ENCODE measurements around the gene NCAM2.
"Not testable (repeated sequence)": the region's sequence is repeated elsewhere in the genome, so short reads cannot be mapped to it uniquely, and the experiment has no call there.

NCAM2 gene

GRCh38 chr21:21079646-21080045, 81.4 kb downstream of the NCAM2 start:
- intact Hi-C loops (cut with DNase I), result no loop called here
- no peak for DNase-seq

DNA sequence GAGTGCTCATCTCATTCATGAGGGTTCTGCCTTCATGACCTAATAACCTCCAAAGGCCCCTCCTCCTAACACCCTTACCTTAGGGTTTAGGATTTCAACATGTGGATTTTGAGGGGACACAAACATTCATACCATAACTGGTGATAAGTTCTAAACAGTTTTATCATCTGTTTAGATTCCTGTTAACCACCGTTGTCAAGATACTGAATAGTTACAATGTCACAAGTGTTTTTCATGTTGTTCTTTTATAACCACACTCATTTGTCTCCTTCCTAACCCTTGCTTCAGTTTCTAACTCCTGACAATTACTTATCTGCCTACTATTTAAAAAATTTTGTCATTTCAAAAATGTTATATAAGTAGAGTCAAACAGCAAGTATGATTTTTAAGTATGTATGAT, 86.0 kb downstream of the NCAM2 start:
- intact Hi-C loops (cut with DNase I), result no loop called here
- DNase-seq, result no peak

DNA sequence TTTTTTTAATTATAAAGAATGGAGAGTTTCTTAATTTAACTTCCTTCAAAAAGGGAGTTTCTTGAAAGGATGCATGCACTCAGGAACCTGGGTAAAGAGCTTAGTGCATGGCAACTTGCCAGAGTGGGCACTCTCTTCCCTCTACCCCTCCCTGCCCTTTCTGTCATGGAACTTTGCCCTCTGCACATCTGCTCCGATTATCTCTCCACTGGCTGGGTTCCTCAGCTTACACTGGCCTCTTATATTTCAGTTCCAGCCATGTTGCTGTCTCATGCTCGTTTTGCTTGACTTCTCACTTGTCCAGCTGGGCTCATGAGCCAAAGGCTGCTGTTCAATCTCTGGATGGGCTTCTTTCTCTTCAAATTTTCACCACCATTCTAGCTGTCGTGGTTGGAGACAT, 87.0 kb downstream of the NCAM2 start:
- peak in 38 of 42 donors; percentile 6 to 82 (median 46) for DNase-seq
- intact Hi-C loops (cut with DNase I), result no loop called here

GRCh38 chr21:21096956-21097355, 98.7 kb downstream of the NCAM2 start:
- intact Hi-C loops (cut with DNase I), result no loop called here
- DNase-seq, result peak in 2 of 42 donors; percentile 46 to 60

DNA sequence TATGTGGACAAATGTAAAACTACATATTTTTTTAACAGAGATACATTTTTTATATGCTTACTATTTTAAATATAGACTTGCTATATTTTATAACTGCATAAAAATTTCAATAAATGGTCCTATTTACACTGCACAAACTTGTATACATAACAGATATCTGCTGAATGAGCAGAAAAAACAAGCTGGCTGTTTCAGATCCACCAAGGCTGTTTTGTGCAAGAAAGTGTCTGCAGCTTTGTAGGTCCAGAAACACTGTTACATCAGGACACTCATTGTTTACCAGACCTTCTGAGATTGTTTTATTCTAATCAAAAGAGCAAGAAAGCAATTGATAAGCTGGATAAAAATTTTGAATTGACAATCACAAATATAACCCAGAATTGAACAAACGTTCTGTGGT, 99.3 kb downstream of the NCAM2 start:
- no peak for DNase-seq
- intact Hi-C loops (cut with DNase I), result no loop called here

GRCh38 chr21:21101911-21102310, 103.7 kb downstream of the NCAM2 start:
- intact Hi-C loops (cut with DNase I), result loop anchor here (2.0 kb wide), 1 partner anchor 103 kb away; the partner anchor contains the start of gene NCAM2

GRCh38 chr21:21102896-21103295, 104.7 kb downstream of the NCAM2 start:
- intact Hi-C loops (cut with DNase I), result loop anchor here (2.0 kb wide), 1 partner anchor 104 kb away; the partner anchor contains the start of gene NCAM2
- no peak for DNase-seq

More at GRCh38 chr21:21101911-21102310, 103.7 kb downstream of the NCAM2 start:
- peak in 29 of 42 donors; percentile 17 to 84 (median 58) for DNase-seq

DNA sequence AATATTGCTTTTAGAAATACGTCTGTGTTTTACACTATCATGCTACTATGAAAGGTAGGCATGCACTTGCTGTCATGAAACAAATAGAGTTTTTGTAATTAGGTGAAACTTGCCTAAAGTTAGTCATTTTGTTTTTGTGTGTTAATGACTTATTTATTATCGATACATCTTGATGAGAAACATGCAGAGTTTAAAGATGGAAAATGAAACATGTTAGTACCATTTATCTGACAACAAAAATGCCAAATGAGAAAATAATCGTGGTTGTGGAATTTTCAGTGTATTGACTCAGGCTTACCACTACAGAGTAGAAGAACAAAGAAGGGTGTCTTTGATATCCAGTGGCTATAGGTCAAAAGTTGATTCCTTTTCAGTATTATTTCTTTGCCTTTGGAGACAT, 105.5 kb downstream of the NCAM2 start:
- intact Hi-C loops (cut with DNase I), result loop anchor here (2.0 kb wide), 1 partner anchor 105 kb away; the partner anchor contains the start of gene NCAM2

DNA sequence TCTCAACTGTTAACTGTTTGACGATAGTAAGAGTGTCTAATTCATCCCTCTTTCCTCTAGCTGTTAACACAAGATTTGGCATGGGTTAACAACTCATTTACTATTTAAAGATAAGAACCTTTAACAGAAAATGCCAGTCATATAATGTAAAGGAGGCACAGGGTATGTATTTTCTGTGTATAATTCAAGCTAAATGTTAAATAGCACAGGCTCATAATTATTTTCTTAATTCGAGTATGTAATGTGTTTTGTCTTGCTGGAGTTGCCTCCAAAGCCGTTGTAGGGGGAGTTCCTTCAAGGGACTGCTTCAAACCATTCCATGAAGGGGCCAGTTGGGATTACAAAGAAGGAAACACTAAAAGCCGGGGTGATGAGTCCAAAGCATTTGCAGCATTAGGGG, 111.5 kb downstream of the NCAM2 start:
- intact Hi-C loops (cut with DNase I), result no loop called here
- DNase-seq, result no peak

More for the DNA sequence above, 105.5 kb downstream of the NCAM2 start:
- no peak for DNase-seq

- DNase-seq, result no peak
- intact Hi-C loops (cut with DNase I), result no loop called here
These were observed 113.2 kb downstream of the NCAM2 start for GRCh38 chr21:21111309-21111920.

DNA sequence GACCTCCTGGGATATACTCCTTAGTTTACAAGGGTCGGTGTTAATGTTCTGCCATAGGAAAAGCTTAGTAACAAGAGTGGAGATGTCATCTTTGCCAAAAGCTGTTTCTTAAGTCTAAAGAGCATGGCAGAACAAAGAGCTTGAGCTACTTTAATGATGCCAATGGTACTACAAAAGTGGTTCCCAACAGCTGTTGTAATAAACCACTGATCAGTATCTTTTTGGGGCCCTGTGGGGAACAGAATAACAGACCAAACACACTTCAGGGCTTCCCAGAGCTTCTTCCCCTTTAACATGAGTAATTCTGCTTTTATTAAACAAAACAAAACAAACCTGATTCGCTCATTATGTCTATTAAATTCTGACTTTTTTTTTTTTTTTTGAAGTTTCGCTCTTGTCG, 116.3 kb downstream of the NCAM2 start:
- DNase-seq, result no peak
- intact Hi-C loops (cut with DNase I), result no loop called here

DNA sequence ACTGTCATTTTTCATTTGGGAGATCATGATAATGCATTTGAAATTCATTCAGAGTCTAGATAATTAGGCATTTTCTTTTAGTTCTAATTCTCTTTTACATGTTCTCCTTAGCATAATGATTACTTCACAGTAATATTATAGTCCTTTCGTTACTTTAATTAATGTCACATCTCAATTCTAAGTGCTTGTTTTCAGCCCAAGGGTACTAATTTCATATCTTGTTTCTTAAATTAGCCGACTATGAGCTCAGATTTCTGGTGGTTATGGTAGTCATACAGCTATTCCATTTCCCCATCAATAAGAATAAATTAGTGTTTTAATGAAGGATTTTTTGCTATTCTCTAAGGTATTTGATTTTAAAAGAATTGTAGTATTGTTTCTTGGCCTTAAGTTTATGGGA, 120.9 kb downstream of the NCAM2 start:
- intact Hi-C loops (cut with DNase I), result no loop called here
- no peak for DNase-seq

DNA sequence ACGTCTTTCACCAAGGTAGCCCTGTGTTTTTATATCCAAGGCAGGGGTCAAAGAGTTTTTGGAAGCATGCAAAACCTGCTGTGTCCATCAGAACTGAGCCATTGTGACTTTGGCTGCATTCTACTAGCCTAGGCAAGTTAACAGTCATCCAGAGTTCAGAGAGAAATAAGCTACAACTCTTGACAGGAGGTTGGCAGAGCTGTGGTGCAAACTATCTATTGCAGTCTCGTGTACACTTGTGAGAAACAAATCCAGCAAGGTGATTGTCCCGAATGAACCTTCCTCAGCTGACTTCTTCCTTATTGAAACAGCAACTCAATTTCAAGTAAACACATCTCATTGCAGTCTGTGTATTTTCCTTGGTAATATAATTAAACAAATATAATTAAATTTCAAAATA, 124.5 kb downstream of the NCAM2 start:
- DNase-seq, result no peak
- intact Hi-C loops (cut with DNase I), result no loop called here

DNA sequence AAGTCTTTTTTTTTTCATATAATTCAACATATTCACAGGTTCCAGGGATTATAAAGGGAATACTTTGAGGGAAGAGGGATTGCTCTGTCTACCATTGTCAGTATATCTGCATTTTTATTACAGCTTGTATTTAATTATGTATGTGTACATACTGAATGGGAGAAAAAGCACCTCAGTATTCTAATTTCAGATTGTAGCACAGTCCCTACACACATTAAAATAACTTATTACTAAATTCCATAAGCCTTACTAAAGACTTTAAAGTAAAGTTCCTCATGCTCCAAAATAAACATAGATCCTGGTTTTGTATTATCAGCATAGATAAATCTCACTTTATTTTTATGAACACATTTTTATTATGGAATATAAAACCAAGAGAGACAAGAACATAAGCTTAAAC, 134.2 kb downstream of the NCAM2 start:
- DNase-seq, result no peak

DNA sequence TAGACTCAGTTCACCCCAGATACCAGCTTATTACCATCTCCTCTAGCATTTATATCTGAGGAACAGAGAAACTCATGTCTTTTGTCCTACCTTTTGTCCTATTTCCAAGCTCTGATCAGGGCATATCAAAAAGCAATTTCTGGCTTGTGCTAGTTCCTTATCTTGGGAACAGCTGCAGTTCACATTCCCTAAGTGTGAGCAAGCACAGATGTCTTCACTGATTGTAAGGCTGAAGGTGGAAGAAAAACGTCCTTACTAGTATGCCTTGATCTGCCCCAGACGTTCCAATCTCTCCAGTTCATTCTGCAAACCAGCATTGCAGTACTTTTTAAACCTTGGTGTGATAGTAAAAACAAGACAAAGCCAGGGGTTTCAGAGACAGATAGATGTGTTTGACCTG, 139.8 kb downstream of the NCAM2 start:
- intact Hi-C loops (cut with DNase I), result no loop called here

More for the DNA sequence above, 134.2 kb downstream of the NCAM2 start:
- intact Hi-C loops (cut with DNase I), result no loop called here

GRCh38 chr21:21146587-21147373, 148.6 kb downstream of the NCAM2 start:
- intact Hi-C loops (cut with DNase I), result no loop called here
- no peak for DNase-seq

More for the DNA sequence above, 139.8 kb downstream of the NCAM2 start:
- no peak for DNase-seq

DNA sequence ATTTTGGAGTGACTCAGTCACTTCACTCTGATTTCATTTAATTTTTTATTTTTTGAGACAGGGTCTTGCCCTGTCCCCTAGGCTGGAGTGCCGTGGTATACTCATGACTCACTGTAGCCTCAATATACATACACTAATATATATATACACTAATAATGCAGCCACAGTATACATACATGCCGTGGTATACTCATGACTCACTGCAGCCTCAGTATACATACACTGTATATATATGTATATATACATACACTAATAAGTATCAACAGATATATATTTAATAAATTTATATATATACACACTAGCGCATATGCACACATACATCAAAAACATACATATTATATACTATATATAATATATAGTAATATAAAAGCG, 149.2 kb downstream of the NCAM2 start:
- no peak for DNase-seq
- intact Hi-C loops (cut with DNase I), result no loop called here

GRCh38 chr21:21148009-21148408, 149.8 kb downstream of the NCAM2 start:
- no peak for DNase-seq
- intact Hi-C loops (cut with DNase I), result no loop called here

DNA sequence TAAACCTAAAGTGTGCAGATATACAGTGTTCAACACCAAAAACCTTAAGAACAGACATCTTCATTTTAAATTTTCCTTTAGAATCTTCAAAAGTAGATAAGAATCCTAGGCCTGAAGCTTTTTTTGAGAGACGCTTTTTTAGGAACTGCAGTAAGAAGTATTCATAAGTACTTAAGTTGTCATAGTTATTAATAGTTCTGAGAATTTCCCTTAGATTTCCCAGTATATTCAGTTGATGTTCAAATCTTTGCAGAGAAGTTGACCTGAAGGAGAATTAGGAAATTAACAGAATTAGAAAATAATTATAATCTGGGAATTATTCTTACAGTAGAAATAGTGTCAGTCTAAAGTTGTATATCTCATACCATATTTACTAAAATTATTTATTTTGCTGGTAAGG, 150.3 kb downstream of the NCAM2 start:
- no peak for DNase-seq
- intact Hi-C loops (cut with DNase I), result no loop called here

- intact Hi-C loops (cut with DNase I); DNase-seq: not testable (repeated sequence)
These were observed 151.2 kb downstream of the NCAM2 start for GRCh38 chr21:21149445-21149844.

- no peak for DNase-seq
- intact Hi-C loops (cut with DNase I), result no loop called here
These were observed 153.0 kb downstream of the NCAM2 start for GRCh38 chr21:21151231-21151630.

All from head of caudate nucleus (tissue), 42 donors.